PC-9 (cell line): Measurements from ENCODE around the gene KIFC1.

Experiments used
- EZH2 ChIP-seq: fragments of 200-600 bp; sonication (generic); IDR thresholded peaks from 2 replicates; pipeline ENCODE4 v1.8.0; 2017; ENCODE audit warnings: antibody characterized with exemption, low read depth
- TF ChIP-seq, protein P1 (sequence below): fragments of 200-600 bp; sonication (generic); conservative IDR thresholded peaks from 2 replicates; pipeline ENCODE4 v1.6.1; 2017; ENCODE audit warnings: mixed run types, antibody characterized with exemption, mild to moderate bottlenecking, moderate library complexity

DNA sequence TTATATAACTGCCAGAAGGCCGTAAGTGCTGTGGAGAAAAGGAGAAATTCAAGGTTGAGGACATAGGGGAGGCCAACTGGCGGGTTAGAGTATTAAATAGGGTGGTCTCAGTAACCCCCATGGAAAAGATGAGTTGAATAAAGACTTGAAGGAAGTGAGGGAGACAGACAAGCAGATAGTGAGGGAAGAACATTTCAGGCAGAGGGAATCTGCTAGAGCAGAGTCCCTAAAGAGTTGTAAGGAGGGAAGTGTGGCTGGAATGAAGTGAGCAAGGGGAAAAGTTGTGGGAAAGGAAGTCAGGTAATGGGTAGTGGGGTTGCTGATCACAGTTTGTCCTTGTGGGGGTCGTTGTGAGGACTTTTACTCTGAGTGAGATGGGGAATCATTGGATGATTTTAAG is 1.4 kb downstream of the KIFC1 start:
- no peak for TF ChIP-seq EZH2
- TF ChIP-seq, protein P1, sequence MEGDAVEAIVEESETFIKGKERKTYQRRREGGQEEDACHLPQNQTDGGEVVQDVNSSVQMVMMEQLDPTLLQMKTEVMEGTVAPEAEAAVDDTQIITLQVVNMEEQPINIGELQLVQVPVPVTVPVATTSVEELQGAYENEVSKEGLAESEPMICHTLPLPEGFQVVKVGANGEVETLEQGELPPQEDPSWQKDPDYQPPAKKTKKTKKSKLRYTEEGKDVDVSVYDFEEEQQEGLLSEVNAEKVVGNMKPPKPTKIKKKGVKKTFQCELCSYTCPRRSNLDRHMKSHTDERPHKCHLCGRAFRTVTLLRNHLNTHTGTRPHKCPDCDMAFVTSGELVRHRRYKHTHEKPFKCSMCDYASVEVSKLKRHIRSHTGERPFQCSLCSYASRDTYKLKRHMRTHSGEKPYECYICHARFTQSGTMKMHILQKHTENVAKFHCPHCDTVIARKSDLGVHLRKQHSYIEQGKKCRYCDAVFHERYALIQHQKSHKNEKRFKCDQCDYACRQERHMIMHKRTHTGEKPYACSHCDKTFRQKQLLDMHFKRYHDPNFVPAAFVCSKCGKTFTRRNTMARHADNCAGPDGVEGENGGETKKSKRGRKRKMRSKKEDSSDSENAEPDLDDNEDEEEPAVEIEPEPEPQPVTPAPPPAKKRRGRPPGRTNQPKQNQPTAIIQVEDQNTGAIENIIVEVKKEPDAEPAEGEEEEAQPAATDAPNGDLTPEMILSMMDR = no peak
